ENCODE measurements around the gene ADAMTSL3. TPM values are rescaled to one million over a fixed set of nuclear protein-coding genes. Genes with fewer than 3 reads are reported as not detected.

Gene ADAMTSL3
- total RNA-seq, 1 experiment from 2014 or later = not detected

GRCh38 chr15:83886321-83886720, 232.4 kb downstream of the ADAMTSL3 start:
- no peak for DNase-seq (ENCODE audit: low read depth)

GRCh38 chr15:83887404-83887803, 233.5 kb downstream of the ADAMTSL3 start:
- DNase-seq (ENCODE audit: low read depth) = no peak

- no peak for DNase-seq (ENCODE audit: low read depth)
Measured at GRCh38 chr15:83887961-83888360, 234.0 kb downstream of the ADAMTSL3 start.

GRCh38 chr15:83889995-83890394, 236.1 kb downstream of the ADAMTSL3 start:
- DNase-seq (ENCODE audit: low read depth) = no peak

- no peak for DNase-seq (ENCODE audit: low read depth)
Measured at GRCh38 chr15:83890587-83890986, 236.7 kb downstream of the ADAMTSL3 start.

- no peak for DNase-seq (ENCODE audit: low read depth)
Measured at GRCh38 chr15:83892498-83892897, 238.6 kb downstream of the ADAMTSL3 start.

- DNase-seq (ENCODE audit: low read depth) = no peak
Measured at GRCh38 chr15:83893308-83893707, 239.4 kb downstream of the ADAMTSL3 start.

- DNase-seq (ENCODE audit: low read depth) = no peak
Measured at GRCh38 chr15:83897037-83897436, 243.1 kb downstream of the ADAMTSL3 start.

- no peak for DNase-seq (ENCODE audit: low read depth)
Measured at GRCh38 chr15:83898361-83898760, 244.4 kb downstream of the ADAMTSL3 start.

GRCh38 chr15:83899670-83900069, 245.7 kb downstream of the ADAMTSL3 start:
- DNase-seq (ENCODE audit: low read depth) = no peak

- DNase-seq (ENCODE audit: low read depth) = peak; percentile 73
Measured at GRCh38 chr15:83904107-83905040, 250.5 kb downstream of the ADAMTSL3 start.

GRCh38 chr15:83905556-83906273, 251.8 kb downstream of the ADAMTSL3 start:
- no peak for DNase-seq (ENCODE audit: low read depth)

GRCh38 chr15:83911345-83911744, 257.4 kb downstream of the ADAMTSL3 start:
- no peak for DNase-seq (ENCODE audit: low read depth)

- no peak for DNase-seq (ENCODE audit: low read depth)
Measured at GRCh38 chr15:83912343-83912742, 258.4 kb downstream of the ADAMTSL3 start.

- DNase-seq (ENCODE audit: low read depth) = no peak
Measured at GRCh38 chr15:83913034-83913632, 259.2 kb downstream of the ADAMTSL3 start.

GRCh38 chr15:83914906-83915305, 261.0 kb downstream of the ADAMTSL3 start:
- no peak for DNase-seq (ENCODE audit: low read depth)

- DNase-seq (ENCODE audit: low read depth) = no peak
Measured at GRCh38 chr15:83917432-83917831, 263.5 kb downstream of the ADAMTSL3 start.

GRCh38 chr15:83918011-83918410, 264.1 kb downstream of the ADAMTSL3 start:
- DNase-seq (ENCODE audit: low read depth) = no peak

GRCh38 chr15:83919319-83919830, 265.5 kb downstream of the ADAMTSL3 start:
- DNase-seq (ENCODE audit: low read depth) = peak; percentile 2

GRCh38 chr15:83919978-83920510, 266.1 kb downstream of the ADAMTSL3 start:
- peak; percentile 4 for DNase-seq (ENCODE audit: low read depth)

- no peak for DNase-seq (ENCODE audit: low read depth)
Measured at GRCh38 chr15:83922649-83923294, 268.8 kb downstream of the ADAMTSL3 start.

All from RPMI7951 (cell line).